Vagina (tissue), 2 donors: ENCODE measurements around the gene ACRBP. TPM values are rescaled to one million over a fixed set of nuclear protein-coding genes. Genes with fewer than 3 reads are reported as not detected.

Source experiments
- DNase-seq, 2 donors: peaks; one replicate each; pipeline ENCODE4 v3.0.0-alpha.2; 2017; ENCODE audit errors: extremely low spot score in 2 of 2
- H3K27ac ChIP-seq: fragments of 200-600 bp; sonication (generic); one replicate; pipeline ENCODE4 v1.5.1; 2019
- H3K27me3 ChIP-seq: fragments of 200-600 bp; sonication (generic); one replicate; pipeline ENCODE4 v1.5.1; 2019
- H3K36me3 ChIP-seq, 2 donors: fragments of 200-600 bp; sonication (generic); one replicate each; pipeline ENCODE4 v1.5.1; 2017 to 2019
- H3K4me1 ChIP-seq: fragments of 200-600 bp; sonication (generic); one replicate; pipeline ENCODE4 v1.5.1; 2019
- H3K4me3 ChIP-seq, 2 donors: fragments of 200-600 bp; sonication (generic); 1 replicate in 1 of 2; 2 replicates in 1 of 2; pipeline ENCODE4 v1.5.1; 2016 to 2019
- H3K9me3 ChIP-seq: fragments of 200-600 bp; sonication (generic); one replicate; pipeline ENCODE4 v1.5.1; 2019
- POLR2A ChIP-seq, 2 donors: fragments of 450-650 bp; IDR thresholded peaks; one replicate each; pipeline ENCODE4 v1.6.1; 2017; ENCODE audit warnings: antibody characterized with exemption in 2 of 2, mild to moderate bottlenecking in 2 of 2, moderate library complexity in 2 of 2
- POLR2AphosphoS5 ChIP-seq, 2 donors: sonication (generic); formaldehyde crosslinking; IDR thresholded peaks; one replicate each; pipeline ENCODE4 v1.9.0; 2017; ENCODE audit warnings: antibody characterized with exemption in 2 of 2, mild to moderate bottlenecking in 2 of 2, low read depth in 1 of 2; ENCODE audit not compliant: insufficient read depth in 1 of 2
- intact Hi-C: fragments of 100-400 bp; cut with DNase I; formaldehyde crosslinking; loops from one replicate; pipeline ENCODE4 v1.15.1; 2023
- total RNA-seq: library from RNA; depleted of rRNA; stranded (reverse); fragments of >200 nt; gene quantifications from one replicate; pipeline ENCODE4 v1.2.3, GENCODE V29; 2016
- TF ChIP-seq, protein P1 (sequence below), 3 experiments: fragments of 450-650 bp in 2 of 3; fragments of 200-600 bp in 1 of 3; sonication (generic) in 1 of 3; IDR thresholded peaks; one replicate each; pipeline ENCODE4 v1.5.1; 2017 to 2019; ENCODE audit warnings: antibody characterized with exemption in 3 of 3, mild to moderate bottlenecking in 2 of 3, moderate library complexity in 2 of 3

The ACRBP gene
- total RNA-seq, 1 donor from 2014 or later = 0.74 TPM

DNA sequence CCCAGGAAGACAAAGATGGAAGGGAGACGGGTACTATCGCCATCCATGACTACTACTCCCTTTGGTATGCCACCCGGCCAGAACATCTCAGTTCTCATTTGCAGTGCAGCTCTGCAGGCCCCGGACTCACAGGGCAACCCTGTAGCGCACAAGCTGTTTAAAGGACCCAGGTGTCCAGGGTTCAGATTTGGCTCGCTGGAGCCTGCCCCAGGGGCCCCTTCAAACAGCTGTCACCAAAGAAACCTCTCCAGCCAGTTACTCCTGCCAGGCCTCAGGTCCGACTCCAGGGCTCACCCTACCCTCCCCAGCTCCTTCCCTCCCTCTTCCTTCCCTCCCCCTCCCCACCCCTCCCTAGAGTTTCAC, 34.6 kb downstream of the ACRBP start:
- TF ChIP-seq POLR2A (IDR thresholded peaks at IDR 0.05) (no peak), POLR2AphosphoS5 (IDR thresholded peaks at IDR 0.05; ENCODE audit: insufficient read depth in 1 of 2, low read depth in 1 of 2) (no peak)
- TF ChIP-seq, protein P1, sequence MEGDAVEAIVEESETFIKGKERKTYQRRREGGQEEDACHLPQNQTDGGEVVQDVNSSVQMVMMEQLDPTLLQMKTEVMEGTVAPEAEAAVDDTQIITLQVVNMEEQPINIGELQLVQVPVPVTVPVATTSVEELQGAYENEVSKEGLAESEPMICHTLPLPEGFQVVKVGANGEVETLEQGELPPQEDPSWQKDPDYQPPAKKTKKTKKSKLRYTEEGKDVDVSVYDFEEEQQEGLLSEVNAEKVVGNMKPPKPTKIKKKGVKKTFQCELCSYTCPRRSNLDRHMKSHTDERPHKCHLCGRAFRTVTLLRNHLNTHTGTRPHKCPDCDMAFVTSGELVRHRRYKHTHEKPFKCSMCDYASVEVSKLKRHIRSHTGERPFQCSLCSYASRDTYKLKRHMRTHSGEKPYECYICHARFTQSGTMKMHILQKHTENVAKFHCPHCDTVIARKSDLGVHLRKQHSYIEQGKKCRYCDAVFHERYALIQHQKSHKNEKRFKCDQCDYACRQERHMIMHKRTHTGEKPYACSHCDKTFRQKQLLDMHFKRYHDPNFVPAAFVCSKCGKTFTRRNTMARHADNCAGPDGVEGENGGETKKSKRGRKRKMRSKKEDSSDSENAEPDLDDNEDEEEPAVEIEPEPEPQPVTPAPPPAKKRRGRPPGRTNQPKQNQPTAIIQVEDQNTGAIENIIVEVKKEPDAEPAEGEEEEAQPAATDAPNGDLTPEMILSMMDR (IDR thresholded peaks at IDR 0.05) = no peak
- H3K36me3 ChIP-seq = no peaks in the 10 kb centered on the region
- no peaks in the 10 kb centered on the region for H3K27me3 ChIP-seq
- intact Hi-C loops = no loop called here
- H3K4me1 ChIP-seq = peaks cover 33% of the 10 kb centered on the region
- peak overlapping the region; percentile 31 to 33 for H3K4me3 ChIP-seq
- no peaks in the 10 kb centered on the region for H3K9me3 ChIP-seq
- no peak for DNase-seq
- peak overlapping the region; percentile 94 for H3K27ac ChIP-seq

DNA sequence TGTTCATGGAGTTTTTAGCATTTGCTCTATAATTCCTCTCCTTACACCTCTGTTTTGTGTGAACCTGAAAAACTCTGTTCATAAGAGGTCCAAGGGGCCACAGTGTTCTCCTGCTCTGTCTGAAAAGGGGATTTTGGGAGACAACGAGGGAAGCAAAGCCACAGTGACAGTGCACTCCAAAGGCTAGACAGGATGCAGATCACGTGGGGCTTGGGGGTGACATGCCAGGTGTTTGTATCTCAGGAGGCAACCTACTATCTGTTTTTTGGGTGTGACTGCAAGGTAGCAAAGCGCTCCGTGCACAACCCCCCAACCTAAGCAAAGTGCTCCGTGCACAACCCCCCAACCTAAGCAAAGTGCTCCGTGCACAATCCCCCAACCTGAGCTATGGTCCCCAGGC, 35.0 kb downstream of the ACRBP start:
- no peak for DNase-seq
- TF ChIP-seq POLR2AphosphoS5 (IDR thresholded peaks at IDR 0.05; ENCODE audit: insufficient read depth in 1 of 2, low read depth in 1 of 2) (no peak), POLR2A (IDR thresholded peaks at IDR 0.05) (no peak)
- H3K4me3 ChIP-seq = peak overlapping the region; percentile 31 to 33
- H3K27ac ChIP-seq = peak overlapping the region; percentile 94
- H3K9me3 ChIP-seq = no peaks in the 10 kb centered on the region
- peaks cover 33% of the 10 kb centered on the region for H3K4me1 ChIP-seq
- H3K27me3 ChIP-seq = no peaks in the 10 kb centered on the region
- intact Hi-C loops = no loop called here
- H3K36me3 ChIP-seq = no peaks in the 10 kb centered on the region

DNA sequence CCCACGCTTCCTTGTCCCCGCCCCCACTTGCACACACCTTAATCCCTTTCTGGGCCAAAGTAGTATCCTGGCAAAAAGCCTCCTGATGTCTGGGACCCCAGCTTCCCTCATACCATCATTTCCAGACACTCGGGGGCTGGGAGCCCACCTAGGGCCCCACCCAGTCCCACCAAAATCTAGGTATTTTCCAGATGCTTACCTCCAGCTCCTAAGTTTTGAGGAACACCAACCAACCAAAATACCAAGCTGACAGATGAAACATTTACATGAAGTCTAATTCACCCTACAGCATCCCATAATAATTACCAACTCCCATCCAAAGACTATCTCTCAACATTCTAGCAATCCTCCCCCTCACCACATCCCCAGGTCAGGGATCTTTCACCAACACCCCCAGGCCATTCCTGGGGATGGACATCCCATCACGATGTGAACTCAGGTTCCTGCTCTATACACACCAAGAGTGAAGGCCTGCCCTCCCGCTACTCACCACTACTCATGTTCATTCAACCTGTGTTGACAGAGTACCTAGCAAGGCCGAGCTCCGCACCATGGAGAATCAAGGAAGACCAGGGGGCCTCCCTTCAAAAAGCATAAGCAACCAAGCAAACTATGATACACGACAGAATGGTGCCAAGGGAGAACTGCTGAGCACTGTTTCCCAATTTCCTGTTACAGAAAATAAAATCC, 38.5 kb downstream of the ACRBP start:
- no peak for DNase-seq
- H3K36me3 ChIP-seq = no peaks in the 10 kb centered on the region
- intact Hi-C loops = no loop called here
- no peaks in the 10 kb centered on the region for H3K27me3 ChIP-seq
- H3K4me1 ChIP-seq = peaks cover 48% of the 10 kb centered on the region
- H3K4me3 ChIP-seq = no peak overlapping the region
- TF ChIP-seq POLR2AphosphoS5 (IDR thresholded peaks at IDR 0.05; ENCODE audit: insufficient read depth in 1 of 2, low read depth in 1 of 2) (no peak), POLR2A (IDR thresholded peaks at IDR 0.05) (no peak)
- TF ChIP-seq, protein P1 (IDR thresholded peaks at IDR 0.05) = no peak
- H3K27ac ChIP-seq = peak overlapping the region; percentile 99
- no peaks in the 10 kb centered on the region for H3K9me3 ChIP-seq

DNA sequence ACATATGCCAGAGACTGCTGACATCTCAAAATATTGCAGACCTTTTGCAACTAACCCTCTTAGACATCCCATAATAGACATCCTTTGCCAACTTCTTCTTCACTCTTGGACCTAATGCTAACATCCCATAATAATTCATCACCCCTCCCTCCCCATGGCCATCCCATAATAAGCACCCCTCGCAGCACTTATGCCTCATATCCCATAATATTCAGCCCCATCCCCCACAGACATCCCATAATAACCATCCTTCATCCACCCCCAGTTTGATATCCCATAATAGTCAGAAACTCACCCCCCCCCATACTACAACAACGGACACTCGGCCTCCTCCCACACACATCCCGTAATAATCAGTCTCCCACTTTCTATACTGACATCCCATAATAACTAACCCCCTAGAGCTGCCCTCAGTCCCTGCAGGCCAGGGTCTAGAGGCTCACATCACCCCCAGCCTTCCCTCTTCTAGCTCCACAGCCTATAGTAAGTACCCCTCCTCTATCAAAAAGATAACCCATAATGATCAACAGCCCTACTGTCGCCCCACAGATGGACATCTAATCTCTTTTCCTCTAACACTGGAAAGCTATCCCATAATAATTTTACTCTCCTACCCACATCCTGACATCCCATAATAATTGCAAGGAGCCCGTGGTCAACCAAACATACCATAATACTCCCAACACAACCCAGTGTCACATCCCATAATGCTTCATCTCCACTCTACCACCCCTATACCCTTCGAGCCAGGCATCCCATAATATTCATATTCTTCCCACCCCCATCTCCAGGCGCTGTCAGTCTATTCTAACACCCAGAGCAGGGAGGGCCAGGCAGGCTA, 39.3 kb downstream of the ACRBP start:
- TF ChIP-seq, protein P1 (IDR thresholded peaks at IDR 0.05) = no peak
- TF ChIP-seq POLR2A (IDR thresholded peaks at IDR 0.05) (no peak), POLR2AphosphoS5 (IDR thresholded peaks at IDR 0.05; ENCODE audit: insufficient read depth in 1 of 2, low read depth in 1 of 2) (no peak)
- no peaks in the 10 kb centered on the region for H3K9me3 ChIP-seq
- no peaks in the 10 kb centered on the region for H3K36me3 ChIP-seq
- peaks cover 49% of the 10 kb centered on the region for H3K4me1 ChIP-seq
- intact Hi-C loops = no loop called here
- no peaks in the 10 kb centered on the region for H3K27me3 ChIP-seq
- H3K27ac ChIP-seq = peak overlapping the region; percentile 99
- no peak overlapping the region for H3K4me3 ChIP-seq
- DNase-seq = peak in 1 of 2 donors; percentile 90

DNA sequence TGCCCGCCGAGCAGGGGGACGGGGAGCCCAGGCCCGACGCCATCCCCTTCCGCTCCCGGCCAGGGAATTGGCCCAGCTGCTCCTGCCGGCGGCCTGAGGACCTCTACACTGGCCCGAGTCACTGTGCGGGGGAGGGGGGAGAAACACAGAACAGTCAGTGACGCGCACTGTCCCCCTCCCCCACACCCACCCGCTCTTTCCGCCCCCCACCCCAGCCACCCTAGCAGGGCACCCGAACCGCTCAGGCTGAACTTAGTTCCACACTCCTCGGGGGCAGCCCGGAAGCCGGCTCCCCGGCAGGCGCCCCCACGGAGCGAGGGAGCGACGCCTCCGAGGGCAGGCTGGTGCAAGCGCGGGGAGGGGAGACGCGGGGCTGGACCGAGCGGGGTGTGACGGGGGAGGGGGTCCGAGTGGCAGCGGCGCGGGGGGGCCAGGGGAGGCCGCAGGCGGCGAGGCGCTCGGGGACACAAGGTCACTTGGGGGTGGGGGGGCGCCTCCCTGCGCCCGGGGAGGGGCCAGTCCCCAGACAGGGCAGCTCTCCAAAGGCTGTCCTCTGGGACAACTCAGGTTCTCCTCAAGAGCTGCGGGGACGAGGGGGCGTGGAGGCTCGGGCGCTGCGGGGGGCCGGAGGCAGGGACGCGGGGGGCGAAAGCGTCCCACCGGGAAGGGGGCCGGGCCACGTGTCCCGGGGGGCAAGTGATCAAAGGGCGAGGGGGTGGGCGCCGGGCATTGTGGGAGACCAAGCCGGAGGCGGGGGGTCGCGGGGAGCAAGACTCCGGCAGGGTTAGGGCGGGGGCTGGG, 40.7 kb downstream of the ACRBP start:
- Histone ChIP-seq H3K9me3 (no peaks in the 10 kb centered on the region), H3K4me3 (peak overlapping the region; percentile 78 to 100), H3K36me3 (peaks cover 0 to 8% of the 10 kb centered on the region in 2 donors), H3K27ac (peak overlapping the region; percentile 99), H3K4me1 (peaks cover 45% of the 10 kb centered on the region), H3K27me3 (no peaks in the 10 kb centered on the region)
- TF ChIP-seq POLR2AphosphoS5 (IDR thresholded peaks at IDR 0.05; ENCODE audit: insufficient read depth in 1 of 2, low read depth in 1 of 2) = peak in 1 of 2 donors; percentile 64
- TF ChIP-seq, protein P1 (IDR thresholded peaks at IDR 0.05) = no peak
- no peak for TF ChIP-seq POLR2A (IDR thresholded peaks at IDR 0.05)
- DNase-seq = no peak
- intact Hi-C loops = no loop called here
